Astrocyte (in vitro differentiated cells and primary cell): ENCODE measurements around the gene PATJ. TPM values are rescaled to one million over a fixed set of nuclear protein-coding genes. Genes with fewer than 3 reads are reported as not detected.
"Not testable (repeated sequence)": the region's sequence is repeated elsewhere in the genome, so short reads cannot be mapped to it uniquely, and the experiment has no call there.

Experiments used
- DNase-seq: peaks from one replicate; pipeline ENCODE4 v3.0.0-alpha.2; 2010; ENCODE audit warnings: low read depth
- FAIRE-seq: peaks from 2 replicates; lab custom pipeline; 2011; peaks lifted over from hg19 to GRCh38; lab: Jason Lieb, UNC
- H2AFZ ChIP-seq: 2 replicates; pipeline ENCODE4 v1.6.0; 2012; ENCODE audit warnings: low read depth, low read length, inconsistent platforms
- H3K27ac ChIP-seq: 2 replicates; pipeline ENCODE4 v1.5.1; 2011; ENCODE audit warnings: low read depth, low read length, inconsistent platforms
- H3K27me3 ChIP-seq: 2 replicates; pipeline ENCODE4 v1.6.0; 2011; ENCODE audit warnings: low read length, inconsistent platforms; ENCODE audit not compliant: insufficient read depth
- H3K36me3 ChIP-seq: 2 replicates; pipeline ENCODE4 v1.5.1; 2011; ENCODE audit warnings: low read length, inconsistent platforms; ENCODE audit not compliant: insufficient read depth
- H3K4me1 ChIP-seq: 2 replicates; pipeline ENCODE4 v1.5.1; 2011; ENCODE audit warnings: low read length, inconsistent platforms; ENCODE audit not compliant: insufficient read depth
- H3K4me2 ChIP-seq: 2 replicates; pipeline ENCODE4 v1.6.0; 2012; ENCODE audit warnings: low read length, inconsistent platforms
- H3K4me3 ChIP-seq: 2 replicates; pipeline ENCODE4 v1.5.1; 2011; ENCODE audit warnings: low read depth, mild to moderate bottlenecking, low read length, inconsistent platforms; ENCODE audit not compliant: insufficient read depth
- H3K79me2 ChIP-seq: 2 replicates; pipeline ENCODE4 v1.6.0; 2012; ENCODE audit warnings: mild to moderate bottlenecking, low read length, inconsistent platforms; ENCODE audit not compliant: insufficient read depth
- H3K9ac ChIP-seq: 2 replicates; pipeline ENCODE4 v1.6.0; 2012; ENCODE audit warnings: mild to moderate bottlenecking, low read length, inconsistent platforms
- H3K9me3 ChIP-seq: 2 replicates; pipeline ENCODE4 v1.5.1; 2012; ENCODE audit warnings: low read depth, mild to moderate bottlenecking, low read length, inconsistent platforms; ENCODE audit not compliant: insufficient read depth
- H4K20me1 ChIP-seq: 2 replicates; pipeline ENCODE4 v1.6.0; 2012; ENCODE audit warnings: low read length, inconsistent platforms; ENCODE audit not compliant: insufficient read depth
- H3K27ac Mint-ChIP-seq: one replicate; pipeline ENCODE4 v1.8.0; 2021; ENCODE audit warnings: mild to moderate bottlenecking, mixed read lengths; ENCODE audit not compliant: unreplicated experiment
- H3K27me3 Mint-ChIP-seq: one replicate; pipeline ENCODE4 v1.8.0; 2021; ENCODE audit warnings: low read depth, mixed read lengths; ENCODE audit not compliant: unreplicated experiment
- H3K36me3 Mint-ChIP-seq: one replicate; pipeline ENCODE4 v1.8.0; 2021; ENCODE audit warnings: low read depth, mixed read lengths; ENCODE audit not compliant: unreplicated experiment
- H3K4me1 Mint-ChIP-seq: one replicate; pipeline ENCODE4 v1.8.0; 2021; ENCODE audit warnings: low read depth, mixed read lengths; ENCODE audit not compliant: unreplicated experiment
- H3K4me3 Mint-ChIP-seq: one replicate; pipeline ENCODE4 v1.8.0; 2021; ENCODE audit warnings: mild to moderate bottlenecking, moderate library complexity, mixed read lengths; ENCODE audit not compliant: unreplicated experiment
- H3K9me3 Mint-ChIP-seq: one replicate; pipeline ENCODE4 v1.8.0; 2021; ENCODE audit warnings: mild to moderate bottlenecking, mixed read lengths; ENCODE audit not compliant: unreplicated experiment
- EZH2 ChIP-seq: IDR thresholded peaks from 2 replicates; pipeline ENCODE4 v1.6.1; 2012; ENCODE audit warnings: mild to moderate bottlenecking, low read length, inconsistent platforms; ENCODE audit not compliant: insufficient read depth
- total RNA-seq: library from RNA; stranded (reverse); gene quantifications from 2 replicates; pipeline ENCODE4 v1.2.1, GENCODE V29; 2021
- TF ChIP-seq, protein P1 (sequence below): IDR thresholded peaks from 2 replicates; pipeline ENCODE4 v1.5.1; 2011; ENCODE audit warnings: low read depth, mild to moderate bottlenecking, inconsistent platforms, low read length, moderate library complexity; ENCODE audit not compliant: insufficient read depth

Gene PATJ
- total RNA-seq, 1 donor from 2014 or later = 11.0 TPM

DNA sequence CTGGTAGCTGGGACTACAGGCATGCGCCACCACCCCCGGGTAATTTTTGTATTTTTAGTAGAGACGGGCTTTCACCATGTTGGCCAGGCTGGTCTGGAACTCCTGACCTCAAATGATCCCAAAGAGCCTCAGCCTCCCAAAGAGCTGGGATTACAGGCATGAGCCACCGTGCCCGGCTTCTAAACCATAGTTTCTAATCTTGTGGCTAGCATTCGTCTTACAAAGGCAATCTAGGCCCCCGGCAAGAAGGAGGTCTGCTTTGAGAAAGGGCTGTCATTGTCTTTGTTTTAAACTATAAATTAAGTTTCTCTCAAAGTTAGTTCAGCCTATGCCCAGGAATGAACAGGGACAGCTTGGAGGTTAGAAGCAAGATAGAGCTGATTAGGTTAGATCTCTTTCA is 442.1 kb downstream of the PATJ start:
- no peak overlapping the region for H3K4me3 Mint-ChIP-seq
- no peak for TF ChIP-seq EZH2
- TF ChIP-seq, protein P1, sequence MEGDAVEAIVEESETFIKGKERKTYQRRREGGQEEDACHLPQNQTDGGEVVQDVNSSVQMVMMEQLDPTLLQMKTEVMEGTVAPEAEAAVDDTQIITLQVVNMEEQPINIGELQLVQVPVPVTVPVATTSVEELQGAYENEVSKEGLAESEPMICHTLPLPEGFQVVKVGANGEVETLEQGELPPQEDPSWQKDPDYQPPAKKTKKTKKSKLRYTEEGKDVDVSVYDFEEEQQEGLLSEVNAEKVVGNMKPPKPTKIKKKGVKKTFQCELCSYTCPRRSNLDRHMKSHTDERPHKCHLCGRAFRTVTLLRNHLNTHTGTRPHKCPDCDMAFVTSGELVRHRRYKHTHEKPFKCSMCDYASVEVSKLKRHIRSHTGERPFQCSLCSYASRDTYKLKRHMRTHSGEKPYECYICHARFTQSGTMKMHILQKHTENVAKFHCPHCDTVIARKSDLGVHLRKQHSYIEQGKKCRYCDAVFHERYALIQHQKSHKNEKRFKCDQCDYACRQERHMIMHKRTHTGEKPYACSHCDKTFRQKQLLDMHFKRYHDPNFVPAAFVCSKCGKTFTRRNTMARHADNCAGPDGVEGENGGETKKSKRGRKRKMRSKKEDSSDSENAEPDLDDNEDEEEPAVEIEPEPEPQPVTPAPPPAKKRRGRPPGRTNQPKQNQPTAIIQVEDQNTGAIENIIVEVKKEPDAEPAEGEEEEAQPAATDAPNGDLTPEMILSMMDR = no peak
- no peak overlapping the region for H3K9ac ChIP-seq
- H3K9me3 ChIP-seq = no peaks in the 10 kb centered on the region
- DNase-seq (no peak), FAIRE-seq (no peak)
- no peak overlapping the region for H3K4me2 ChIP-seq
- H2AFZ ChIP-seq = no peak overlapping the region
- H3K36me3 ChIP-seq = no peaks in the 10 kb centered on the region
- H3K4me3 ChIP-seq = no peak overlapping the region
- no peak overlapping the region for H3K27ac ChIP-seq
- H3K36me3 Mint-ChIP-seq = no peaks in the 10 kb centered on the region
- no peaks in the 10 kb centered on the region for H3K79me2 ChIP-seq
- no peaks in the 10 kb centered on the region for H3K4me1 ChIP-seq
- no peak overlapping the region for H3K27ac Mint-ChIP-seq
- peaks cover 6% of the 10 kb centered on the region for H3K4me1 Mint-ChIP-seq
- H4K20me1 ChIP-seq = no peaks in the 10 kb centered on the region
- no peaks in the 10 kb centered on the region for H3K9me3 Mint-ChIP-seq
- peaks cover 14% of the 10 kb centered on the region for H3K27me3 Mint-ChIP-seq
- H3K27me3 ChIP-seq = peaks cover 20% of the 10 kb centered on the region

DNA sequence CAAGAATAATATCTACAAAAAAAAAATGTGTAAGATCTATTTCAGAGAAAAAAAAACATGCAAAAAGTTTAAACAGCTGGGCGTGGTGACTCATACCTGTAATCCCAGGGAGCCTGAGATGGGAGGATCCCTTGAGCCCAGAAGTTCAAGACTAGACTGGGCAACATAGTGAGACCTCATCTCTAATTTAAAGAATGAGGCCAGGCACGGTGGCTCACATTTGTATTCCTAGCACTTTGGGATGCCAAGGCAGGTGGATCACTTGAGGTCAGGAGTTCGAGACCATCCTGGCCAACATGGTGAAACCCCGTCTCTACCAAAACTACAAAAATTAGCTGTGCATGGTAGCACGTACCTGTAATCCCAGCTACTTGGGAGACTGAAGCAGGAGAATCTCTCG is 443.0 kb downstream of the PATJ start:
- not testable (repeated sequence) for H3K27ac ChIP-seq, H4K20me1 ChIP-seq, H3K36me3 Mint-ChIP-seq, H3K4me1 Mint-ChIP-seq, H3K9ac ChIP-seq, H3K27ac Mint-ChIP-seq, H3K36me3 ChIP-seq, H3K4me3 ChIP-seq, DNase-seq, H3K79me2 ChIP-seq, FAIRE-seq, H2AFZ ChIP-seq, H3K4me2 ChIP-seq, H3K4me3 Mint-ChIP-seq, H3K4me1 ChIP-seq, H3K9me3 Mint-ChIP-seq, H3K9me3 ChIP-seq
- peaks cover 20% of the 10 kb centered on the region for H3K27me3 ChIP-seq
- peaks cover 13% of the 10 kb centered on the region for H3K27me3 Mint-ChIP-seq

DNA sequence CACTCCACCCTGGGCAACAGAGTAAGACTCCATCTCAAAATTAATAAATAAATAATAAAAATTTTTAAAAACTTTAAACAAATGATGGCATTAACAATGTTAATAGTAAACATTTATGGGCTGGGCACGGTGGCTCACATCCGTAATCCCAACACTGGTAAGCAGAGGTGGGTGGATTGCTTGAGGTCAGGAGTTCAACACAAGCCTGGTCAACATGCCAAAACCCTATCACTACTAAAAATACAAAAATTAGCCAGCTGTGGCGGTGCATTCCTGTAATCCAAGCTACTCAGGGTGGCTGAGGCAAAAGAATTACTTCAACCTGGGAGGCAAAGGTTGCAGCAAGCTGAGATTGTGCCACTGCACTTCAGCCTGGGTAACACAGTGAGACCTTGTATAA is 443.4 kb downstream of the PATJ start:
- FAIRE-seq = no peak
- H3K36me3 Mint-ChIP-seq = no peaks in the 10 kb centered on the region

More for the DNA sequence above, 443.4 kb downstream of the PATJ start:
- H4K20me1 ChIP-seq = no peaks in the 10 kb centered on the region
- Mint-ChIP-seq H3K4me1 (peaks cover 4% of the 10 kb centered on the region), H3K9me3 (no peaks in the 10 kb centered on the region), H3K27ac (no peak overlapping the region), H3K27me3 (peaks cover 13% of the 10 kb centered on the region), H3K4me3 (no peak overlapping the region)
- H3K27me3 ChIP-seq = peaks cover 15% of the 10 kb centered on the region
- DNase-seq = no peak
- H3K9ac ChIP-seq = no peak overlapping the region
- H3K9me3 ChIP-seq = no peaks in the 10 kb centered on the region
- H3K27ac ChIP-seq = no peak overlapping the region
- H3K4me2 ChIP-seq = no peak overlapping the region
- no peak overlapping the region for H2AFZ ChIP-seq
- H3K36me3 ChIP-seq = no peaks in the 10 kb centered on the region
- no peak overlapping the region for H3K4me3 ChIP-seq
- TF ChIP-seq, protein P1 = no peak
- no peak for TF ChIP-seq EZH2
- H3K4me1 ChIP-seq = no peaks in the 10 kb centered on the region
- H3K79me2 ChIP-seq = no peaks in the 10 kb centered on the region
